Measurements from ENCODE around the gene KMT2C. TPM values are rescaled to one million over a fixed set of nuclear protein-coding genes. Genes with fewer than 3 reads are reported as not detected.
A peak's percentile ranks its signal among the peaks of the same experiment; 100 is the strongest.

KMT2C gene
- total and polyA plus RNA-seq, 2 of the 13 experiments (the other 11 are each of a cell fraction or from before 2014, with no cell fraction given) = 7.1 to 14.4 TPM

DNA sequence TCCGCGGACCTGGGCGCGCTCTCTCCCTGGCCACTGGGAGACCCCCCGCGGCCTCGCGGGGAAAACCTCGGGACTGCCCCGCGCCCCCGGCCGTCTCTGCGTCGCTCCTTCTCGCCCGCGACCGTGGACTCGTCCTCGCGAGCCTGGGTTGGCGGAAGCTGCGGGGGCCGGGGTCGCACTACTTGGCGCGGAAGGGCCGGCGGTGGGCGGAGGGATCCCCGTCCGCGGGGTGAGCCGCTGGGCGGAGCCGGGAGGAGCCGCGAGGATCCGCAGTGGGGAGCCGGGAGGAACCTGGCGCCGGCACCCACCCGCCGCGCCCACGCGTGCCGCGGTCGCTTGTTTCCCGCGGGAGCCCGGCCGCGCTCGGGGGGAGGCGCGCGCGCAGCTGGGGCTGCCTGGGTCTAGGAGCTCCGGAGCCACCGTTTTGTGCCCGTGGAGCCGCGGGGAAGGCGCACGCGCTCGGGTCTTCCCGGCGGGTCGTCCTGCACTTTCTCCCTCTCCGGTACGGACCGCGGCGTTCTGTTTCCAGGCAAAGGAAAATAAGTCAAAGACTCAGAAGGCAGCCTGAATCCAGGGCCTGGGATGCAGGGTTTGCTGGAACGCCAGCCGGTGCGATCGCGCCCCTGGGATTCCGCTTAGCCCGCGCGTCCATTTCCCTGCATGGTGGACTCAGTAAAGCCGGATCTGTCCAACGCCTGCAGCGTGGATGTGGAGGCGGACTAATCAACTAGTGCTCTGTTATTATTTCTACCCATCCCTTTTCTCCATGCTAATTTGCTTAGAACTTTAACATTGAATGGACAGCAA lies 28.7 kb upstream of the KMT2C start (continued):
- TF ChIP-seq ZNF335 (CRISPR knock-in tag; IDR thresholded peaks at IDR 0.05) = no peak
- TF ChIP-seq NCOR1 (IDR thresholded peaks at IDR 0.05; ENCODE audit: borderline replicate concordance, low read length) = no peak
- TF ChIP-seq ZNF441 (CRISPR knock-in tag; IDR thresholded peaks at IDR 0.05; ENCODE audit: borderline replicate concordance) = peak; percentile 38; the same call in 1 of the 2 replicates
- no peak for TF ChIP-seq SATB2 (CRISPR knock-in tag; IDR thresholded peaks at IDR 0.05)
- TF ChIP-seq ZNF253 (CRISPR knock-in tag; IDR thresholded peaks at IDR 0.05; ENCODE audit: borderline replicate concordance) = no peak
- TF ChIP-seq KLF13 (CRISPR knock-in tag; IDR thresholded peaks at IDR 0.05) = no peak
- TF ChIP-seq ZNF672 (CRISPR knock-in tag; IDR thresholded peaks at IDR 0.05) = no peak
- TF ChIP-seq YEATS4 (CRISPR knock-in tag; IDR thresholded peaks at IDR 0.05; ENCODE audit: borderline replicate concordance) = peak; percentile 99
- no peak for TF ChIP-seq MAF1 (CRISPR knock-in tag; IDR thresholded peaks at IDR 0.05; ENCODE audit: borderline replicate concordance)
- TF ChIP-seq ZNF24 (IDR thresholded peaks at IDR 0.05) = no peak
- 0 out of 2 replicates have a peak, but pooled peaks have one; percentile 57 for TF ChIP-seq ZBTB7A (CRISPR knock-in tag; IDR thresholded peaks at IDR 0.05)
- TF ChIP-seq ATF7 (IDR thresholded peaks at IDR 0.05) = no peak
- no peak; the same call in 1 of the 2 replicates for TF ChIP-seq ATF7 (CRISPR knock-in tag; IDR thresholded peaks at IDR 0.05)
- no peak for TF ChIP-seq ZNF484 (CRISPR knock-in tag; IDR thresholded peaks at IDR 0.05; ENCODE audit: borderline replicate concordance, low read depth)
- TF ChIP-seq POGZ (CRISPR knock-in tag; IDR thresholded peaks at IDR 0.05) = peak; percentile 38; the same call in 1 of the 2 replicates
- TF ChIP-seq ZNF205 (CRISPR knock-in tag; IDR thresholded peaks at IDR 0.05) = no peak
- TF ChIP-seq PHF8 (CRISPR knock-in tag; IDR thresholded peaks at IDR 0.05) = peak; percentile 93
- no peak for TF ChIP-seq WIZ (CRISPR knock-in tag; IDR thresholded peaks at IDR 0.05)
- no peak for TF ChIP-seq ZNF30 (CRISPR knock-in tag; IDR thresholded peaks at IDR 0.05)
- peak; percentile 54; the same call in 1 of the 2 replicates for TF ChIP-seq KMT2B (CRISPR knock-in tag; IDR thresholded peaks at IDR 0.05)
- no peak for TF ChIP-seq FIP1L1 (IDR thresholded peaks at IDR 0.05; ENCODE audit: borderline replicate concordance, insufficient read depth, low read depth, low read length)
- TF ChIP-seq, protein P1, sequence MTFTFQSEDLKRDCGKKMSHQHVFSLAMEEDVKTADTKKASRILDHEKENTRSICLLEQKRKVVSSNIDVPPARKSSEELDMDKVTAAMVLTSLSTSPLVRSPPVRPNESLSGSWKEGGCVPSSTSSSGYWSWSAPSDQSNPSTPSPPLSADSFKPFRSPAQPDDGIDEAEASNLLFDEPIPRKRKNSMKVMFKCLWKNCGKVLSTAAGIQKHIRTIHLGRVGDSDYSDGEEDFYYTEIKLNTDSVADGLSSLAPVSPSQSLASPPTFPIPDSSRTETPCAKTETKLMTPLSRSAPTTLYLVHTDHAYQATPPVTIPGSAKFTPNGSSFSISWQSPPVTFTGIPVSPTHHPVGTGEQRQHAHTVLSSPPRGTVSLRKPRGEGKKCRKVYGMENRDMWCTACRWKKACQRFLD (CRISPR knock-in tag; IDR thresholded peaks at IDR 0.05; ENCODE audit: borderline replicate concordance) = peak; percentile 71; the same call in 1 of the 2 replicates
- TF ChIP-seq ERF (CRISPR knock-in tag; IDR thresholded peaks at IDR 0.05) = no peak; the same call in 1 of the 2 replicates
- peak; percentile 85; the same call in 1 of the 2 replicates for TF ChIP-seq ZNF607 (CRISPR knock-in tag; IDR thresholded peaks at IDR 0.05; ENCODE audit: borderline replicate concordance)
- TF ChIP-seq, protein P2, sequence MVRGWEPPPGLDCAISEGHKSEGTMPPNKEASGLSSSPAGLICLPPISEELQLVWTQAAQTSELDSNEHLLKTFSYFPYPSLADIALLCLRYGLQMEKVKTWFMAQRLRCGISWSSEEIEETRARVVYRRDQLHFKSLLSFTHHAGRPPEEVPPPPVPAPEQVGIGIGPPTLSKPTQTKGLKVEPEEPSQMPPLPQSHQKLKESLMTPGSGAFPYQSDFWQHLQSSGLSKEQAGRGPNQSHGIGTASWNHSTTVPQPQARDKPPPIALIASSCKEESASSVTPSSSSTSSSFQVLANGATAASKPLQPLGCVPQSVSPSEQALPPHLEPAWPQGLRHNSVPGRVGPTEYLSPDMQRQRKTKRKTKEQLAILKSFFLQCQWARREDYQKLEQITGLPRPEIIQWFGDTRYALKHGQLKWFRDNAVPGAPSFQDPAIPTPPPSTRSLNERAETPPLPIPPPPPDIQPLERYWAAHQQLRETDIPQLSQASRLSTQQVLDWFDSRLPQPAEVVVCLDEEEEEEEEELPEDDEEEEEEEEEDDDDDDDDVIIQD (CRISPR knock-in tag; IDR thresholded peaks at IDR 0.05; ENCODE audit: low read depth) = no peak
- TF ChIP-seq SRF (IDR thresholded peaks at IDR 0.05; ENCODE audit: low read depth, low read length) = no peak
- TF ChIP-seq ZNF670 (CRISPR knock-in tag; IDR thresholded peaks at IDR 0.05; ENCODE audit: borderline replicate concordance) = no peak; the same call in 1 of the 2 replicates
- no peak for TF ChIP-seq RARG (CRISPR knock-in tag; IDR thresholded peaks at IDR 0.05; ENCODE audit: low read depth)
- TF ChIP-seq MED8 (CRISPR knock-in tag; IDR thresholded peaks at IDR 0.05; ENCODE audit: insufficient replicate concordance) = peak; percentile 64
